Smooth muscle cell (in vitro differentiated cells): ENCODE measurements around the gene IFT81. TPM values are rescaled to one million over a fixed set of nuclear protein-coding genes. Genes with fewer than 3 reads are reported as not detected.
"Not testable (repeated sequence)": the region's sequence is repeated elsewhere in the genome, so short reads cannot be mapped to it uniquely, and the experiment has no call there.

ENCODE experiments used
- DNase-seq: peaks from one replicate; lab custom pipeline; 2025; ENCODE audit not compliant: unreplicated experiment; lab: John Stamatoyannopoulos, UW
- H2AFZ ChIP-seq: fragments of 200-600 bp; sonication (generic); 2 replicates; pipeline ENCODE4 v1.6.0; 2016; ENCODE audit warnings: antibody characterized with exemption, low read depth, mild to moderate bottlenecking
- H3F3A ChIP-seq: fragments of 200-600 bp; sonication (generic); 2 replicates; pipeline ENCODE4 v1.6.0; 2017; ENCODE audit warnings: antibody characterized with exemption, low read depth
- H3K27ac ChIP-seq: fragments of 200-600 bp; sonication (generic); 2 replicates; pipeline ENCODE4 v1.5.1; 2016; ENCODE audit warnings: low read depth, mild to moderate bottlenecking
- H3K27me3 ChIP-seq: fragments of 200-600 bp; sonication (generic); 2 replicates; pipeline ENCODE4 v1.6.1; 2016; ENCODE audit warnings: low read depth, mild to moderate bottlenecking
- H3K36me3 ChIP-seq: fragments of 200-600 bp; sonication (generic); 2 replicates; pipeline ENCODE4 v1.5.1; 2016; ENCODE audit warnings: low read depth
- H3K4me1 ChIP-seq: fragments of 200-600 bp; sonication (generic); 2 replicates; pipeline ENCODE4 v1.5.1; 2016; ENCODE audit warnings: low read depth
- H3K4me2 ChIP-seq: fragments of 200-600 bp; sonication (generic); 2 replicates; pipeline ENCODE4 v1.6.0; 2016; ENCODE audit warnings: mild to moderate bottlenecking
- H3K4me3 ChIP-seq: fragments of 200-600 bp; sonication (generic); 2 replicates; pipeline ENCODE4 v1.5.1; 2016; ENCODE audit warnings: mild to moderate bottlenecking
- H3K79me2 ChIP-seq: fragments of 200-600 bp; sonication (generic); 2 replicates; pipeline ENCODE4 v1.6.0; 2016; ENCODE audit warnings: low read depth, mild to moderate bottlenecking
- H3K9ac ChIP-seq: fragments of 200-600 bp; sonication (generic); 2 replicates; pipeline ENCODE4 v1.6.0; 2016; ENCODE audit warnings: low read depth
- H3K9me3 ChIP-seq: fragments of 200-600 bp; sonication (generic); replicated peaks from 2 replicates; pipeline ENCODE4 v1.5.1; 2016; ENCODE audit warnings: low read depth
- H4K20me1 ChIP-seq: fragments of 200-600 bp; sonication (generic); 2 replicates; pipeline ENCODE4 v1.6.0; 2016; ENCODE audit warnings: low read depth
- CTCF ChIP-seq: fragments of 200-600 bp; sonication (generic); IDR thresholded peaks from 2 replicates; pipeline ENCODE4 v1.5.1; 2017; ENCODE audit warnings: borderline replicate concordance, mild to moderate bottlenecking, antibody characterized with exemption; ENCODE audit not compliant: insufficient read depth, poor library complexity, severe bottlenecking
- WGBS: methylation state at CpG from one replicate; pipeline ENCODE4 v1.1.7; 2016; ENCODE audit warnings: low lambda C conversion rate; 5-methylcytosine and 5-hydroxymethylcytosine counted together
- polyA plus RNA-seq: library from polyadenylated mRNA; unstranded; fragments of >200 nt; fragmentation: Nextera tagmentation; extraction: Ambion mirVana; gene quantifications from 2 replicates; pipeline ENCODE4 v1.2.1, GENCODE V29; 2016
- total RNA-seq: library from RNA; depleted of rRNA; stranded (reverse); fragments of >200 nt; gene quantifications from 2 replicates; pipeline ENCODE4 v1.2.3, GENCODE V29; 2014

The IFT81 gene
- total and polyA plus RNA-seq, 2 experiments from 2014 or later: 9.1 to 11.0 TPM

- TF ChIP-seq CTCF: no peak
- Histone ChIP-seq H3K27me3 (no peaks in the 10 kb centered on the region), H3K9me3 (no peaks in the 10 kb centered on the region), H3K79me2 (no peaks in the 10 kb centered on the region), H2AFZ (no peak overlapping the region), H3K9ac (no peak overlapping the region), H4K20me1 (no peaks in the 10 kb centered on the region), H3K4me2 (no peak overlapping the region), H3K4me3 (no peak overlapping the region), H3K36me3 (peaks cover 25% of the 10 kb centered on the region), H3F3A (no peaks in the 10 kb centered on the region), H3K4me1 (peaks cover 6% of the 10 kb centered on the region), H3K27ac (no peak overlapping the region)
- 94% methylated on average over 2 of the region's 2 CpGs for whole genome bisulfite sequencing
- no peak for DNase-seq
Observed at GRCh38 chr12:110203546-110203945, 79.4 kb downstream of the IFT81 start.

- TF ChIP-seq CTCF: no peak
- Histone ChIP-seq H3K9ac (no peak overlapping the region), H2AFZ (no peak overlapping the region), H3F3A (no peaks in the 10 kb centered on the region), H4K20me1 (no peaks in the 10 kb centered on the region), H3K4me2 (no peak overlapping the region), H3K27ac (no peak overlapping the region), H3K36me3 (peaks cover 25% of the 10 kb centered on the region), H3K27me3 (no peaks in the 10 kb centered on the region), H3K9me3 (no peaks in the 10 kb centered on the region), H3K4me1 (no peaks in the 10 kb centered on the region), H3K79me2 (no peaks in the 10 kb centered on the region), H3K4me3 (no peak overlapping the region)
- DNase-seq: no peak
- WGBS: 98% methylated on average over 2 of the region's 2 CpGs
Observed at GRCh38 chr12:110205931-110206330, 81.8 kb downstream of the IFT81 start.

GRCh38 chr12:110211639-110212536, 87.7 kb downstream of the IFT81 start:
- H3K4me2 ChIP-seq, H3K27me3 ChIP-seq, H3K4me1 ChIP-seq, H2AFZ ChIP-seq, H3K36me3 ChIP-seq, H4K20me1 ChIP-seq, H3K4me3 ChIP-seq, DNase-seq, H3K79me2 ChIP-seq, H3F3A ChIP-seq, H3K9ac ChIP-seq, H3K9me3 ChIP-seq: not testable (repeated sequence)
- 89% methylated on average over 10 of the region's 10 CpGs for WGBS
- peak overlapping the region; percentile 57 for H3K27ac ChIP-seq

GRCh38 chr12:110217996-110218674, 94.0 kb downstream of the IFT81 start:
- H4K20me1 ChIP-seq: no peaks in the 10 kb centered on the region
- no peak overlapping the region for H3K27ac ChIP-seq
- H3K79me2 ChIP-seq: no peaks in the 10 kb centered on the region
- H3K4me2 ChIP-seq: peak overlapping the region; percentile 30
- no peaks in the 10 kb centered on the region for H3F3A ChIP-seq
- no peaks in the 10 kb centered on the region for H3K9me3 ChIP-seq
- no peak overlapping the region for H3K4me3 ChIP-seq
- no peak for DNase-seq
- H3K27me3 ChIP-seq: no peaks in the 10 kb centered on the region
- WGBS: 63% methylated on average over 7 of the region's 7 CpGs
- no peak for TF ChIP-seq CTCF
- peaks cover 3% of the 10 kb centered on the region for H3K36me3 ChIP-seq
- H3K4me1 ChIP-seq: no peaks in the 10 kb centered on the region
- no peak overlapping the region for H2AFZ ChIP-seq
- no peak overlapping the region for H3K9ac ChIP-seq
